Uterus (tissue), 4 donors: ENCODE data around the gene FADS3. TPM values are rescaled to one million over a fixed set of nuclear protein-coding genes. Genes with fewer than 3 reads are reported as not detected.
A peak's percentile ranks its signal among the peaks of the same experiment; 100 is the strongest.

Experiments used
- DNase-seq, 2 donors: peaks; one replicate each; pipeline ENCODE4 v3.0.0-alpha.2; 2019 to 2020
- H3K27ac ChIP-seq, 2 donors: fragments of 200-600 bp; sonication (generic); 1 replicate in 1 of 2; 2 replicates in 1 of 2; pipeline ENCODE4 v1.5.1; 2016 to 2018
- H3K27me3 ChIP-seq, 2 donors: fragments of 200-600 bp; sonication (generic); one replicate each; pipeline ENCODE4 v1.5.1; 2018 to 2019; ENCODE audit warnings: control low read depth in 1 of 2
- H3K36me3 ChIP-seq, 2 donors: fragments of 200-600 bp; sonication (generic); one replicate each; pipeline ENCODE4 v1.5.1; 2019; ENCODE audit warnings: control low read depth in 1 of 2
- H3K4me1 ChIP-seq, 2 donors: fragments of 200-600 bp; sonication (generic); one replicate each; pipeline ENCODE4 v1.5.1; 2018 to 2019; ENCODE audit warnings: control low read depth in 1 of 2
- H3K4me3 ChIP-seq, 2 donors: fragments of 200-600 bp; sonication (generic); 1 replicate in 1 of 2; 2 replicates in 1 of 2; pipeline ENCODE4 v1.5.1; 2018 to 2019; ENCODE audit warnings: mild to moderate bottlenecking in 1 of 2
- H3K9me3 ChIP-seq, 2 donors: fragments of 200-600 bp; sonication (generic); one replicate each; pipeline ENCODE4 v1.5.1; 2019; ENCODE audit warnings: control low read depth in 1 of 2
- POLR2A ChIP-seq, 2 donors: fragments of 450-650 bp; IDR thresholded peaks; one replicate each; pipeline ENCODE4 v1.6.1; 2016; ENCODE audit warnings: antibody characterized with exemption in 2 of 2, mild to moderate bottlenecking in 1 of 2, moderate library complexity in 1 of 2
- intact Hi-C: fragments of 100-400 bp; cut with DNase I; formaldehyde crosslinking; loops from one replicate; pipeline ENCODE4 v1.15.1; 2023; ENCODE audit warnings: low total_unique reads
- total RNA-seq, 4 donors: library from RNA; depleted of rRNA in 3 of 4; stranded (reverse); fragments of >200 nt in 3 of 4; gene quantifications; one replicate each; pipeline versions ENCODE4 v1.1.0 to v1.2.4, GENCODE V29; 2014 to 2023
- TF ChIP-seq, protein P1 (sequence below), 4 experiments: fragments of 200-600 bp in 2 of 4; fragments of 450-650 bp in 2 of 4; sonication (generic) in 2 of 4; IDR thresholded peaks; one replicate each; pipeline ENCODE4 v1.5.1; 2016 to 2019; ENCODE audit warnings: antibody characterized with exemption in 4 of 4, mild to moderate bottlenecking in 2 of 4, moderate library complexity in 1 of 4
- donor health status: DM: yes; HTN: yes; CAD: no.

The FADS3 gene
- total RNA-seq, 4 donors from 2014 or later: 18.2 to 74.6 (median 32.0) TPM

DNA sequence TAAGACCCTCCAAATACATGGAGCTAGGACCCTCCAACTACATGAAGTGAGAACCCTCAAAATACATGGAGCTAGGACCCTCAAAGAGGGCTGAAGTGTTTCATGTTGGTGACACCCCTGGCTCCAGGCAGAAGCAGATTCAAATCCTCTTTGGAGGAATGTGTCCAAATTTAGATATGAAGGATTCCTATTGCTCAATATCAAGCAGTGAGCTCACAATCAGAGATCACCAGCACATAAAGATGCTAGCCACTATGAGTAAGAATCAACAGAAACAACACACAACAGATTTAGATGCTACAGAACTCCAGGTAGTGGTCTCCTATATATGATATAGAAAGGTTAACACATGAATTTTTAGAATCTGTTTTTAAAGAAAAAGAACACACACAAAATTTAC is 37.3 kb upstream of the FADS3 start:
- Histone ChIP-seq H3K9me3 (no peaks in the 10 kb centered on the region), H3K4me1 (peaks cover 5 to 9% of the 10 kb centered on the region in 2 donors), H3K4me3 (no peak overlapping the region), H3K27ac (no peak overlapping the region), H3K27me3 (no peaks in the 10 kb centered on the region), H3K36me3 (no peaks in the 10 kb centered on the region)
- intact Hi-C loops: no loop called here
- no peak for DNase-seq
- TF ChIP-seq POLR2A (IDR thresholded peaks at IDR 0.05): no peak
- TF ChIP-seq, protein P1, sequence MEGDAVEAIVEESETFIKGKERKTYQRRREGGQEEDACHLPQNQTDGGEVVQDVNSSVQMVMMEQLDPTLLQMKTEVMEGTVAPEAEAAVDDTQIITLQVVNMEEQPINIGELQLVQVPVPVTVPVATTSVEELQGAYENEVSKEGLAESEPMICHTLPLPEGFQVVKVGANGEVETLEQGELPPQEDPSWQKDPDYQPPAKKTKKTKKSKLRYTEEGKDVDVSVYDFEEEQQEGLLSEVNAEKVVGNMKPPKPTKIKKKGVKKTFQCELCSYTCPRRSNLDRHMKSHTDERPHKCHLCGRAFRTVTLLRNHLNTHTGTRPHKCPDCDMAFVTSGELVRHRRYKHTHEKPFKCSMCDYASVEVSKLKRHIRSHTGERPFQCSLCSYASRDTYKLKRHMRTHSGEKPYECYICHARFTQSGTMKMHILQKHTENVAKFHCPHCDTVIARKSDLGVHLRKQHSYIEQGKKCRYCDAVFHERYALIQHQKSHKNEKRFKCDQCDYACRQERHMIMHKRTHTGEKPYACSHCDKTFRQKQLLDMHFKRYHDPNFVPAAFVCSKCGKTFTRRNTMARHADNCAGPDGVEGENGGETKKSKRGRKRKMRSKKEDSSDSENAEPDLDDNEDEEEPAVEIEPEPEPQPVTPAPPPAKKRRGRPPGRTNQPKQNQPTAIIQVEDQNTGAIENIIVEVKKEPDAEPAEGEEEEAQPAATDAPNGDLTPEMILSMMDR (IDR thresholded peaks at IDR 0.05): no peak

DNA sequence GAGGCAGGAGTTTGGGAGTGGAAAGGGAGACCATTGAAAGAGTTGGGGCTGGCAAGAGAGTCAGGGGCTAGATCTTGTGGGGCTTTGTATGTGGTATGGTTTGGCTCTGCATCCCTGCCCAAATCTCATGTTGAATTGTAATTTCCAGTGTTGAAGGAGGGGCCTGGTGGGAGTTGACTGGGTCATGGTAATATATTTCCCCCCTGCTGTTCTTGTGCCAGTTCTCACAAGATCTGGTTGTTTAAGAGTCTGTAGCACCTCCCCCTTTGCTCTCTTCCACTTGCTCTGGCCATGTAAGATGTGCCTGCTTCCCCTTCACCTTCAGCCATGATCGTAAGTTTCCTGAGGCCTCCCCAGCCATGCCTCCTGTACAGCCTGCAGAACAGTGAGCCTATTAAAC is 36.2 kb upstream of the FADS3 start:
- no peaks in the 10 kb centered on the region for H3K36me3 ChIP-seq
- no peak for TF ChIP-seq POLR2A (IDR thresholded peaks at IDR 0.05)
- TF ChIP-seq, protein P1 (IDR thresholded peaks at IDR 0.05): no peak
- H3K4me1 ChIP-seq: peaks cover 9 to 17% of the 10 kb centered on the region in 2 donors
- H3K9me3 ChIP-seq: no peaks in the 10 kb centered on the region
- DNase-seq: no peak
- no peaks in the 10 kb centered on the region for H3K27me3 ChIP-seq
- H3K4me3 ChIP-seq: no peak overlapping the region
- intact Hi-C loops: no loop called here
- H3K27ac ChIP-seq: no peak overlapping the region

DNA sequence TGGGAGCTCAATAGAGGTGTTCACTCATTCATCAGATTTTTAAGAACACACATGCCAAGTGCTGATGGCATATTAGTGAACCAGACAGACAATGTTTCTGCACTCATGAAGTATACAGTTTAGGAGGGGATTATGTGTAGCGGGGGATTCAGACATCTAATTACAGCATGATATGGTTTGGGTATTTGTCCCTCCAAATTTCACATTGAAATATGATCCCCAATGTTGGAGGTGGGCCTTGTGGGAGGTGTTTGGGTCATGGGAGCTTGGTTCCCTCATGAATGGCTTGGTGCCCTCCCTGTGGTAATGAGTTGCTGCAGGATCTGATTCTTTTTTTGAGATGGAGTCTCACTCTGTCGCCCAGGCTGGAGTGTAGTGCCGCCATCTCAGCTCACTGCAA is 34.9 kb upstream of the FADS3 start:
- Histone ChIP-seq H3K4me3 (no peak overlapping the region), H3K27me3 (no peaks in the 10 kb centered on the region), H3K36me3 (no peaks in the 10 kb centered on the region), H3K9me3 (no peaks in the 10 kb centered on the region), H3K4me1 (peaks cover 9 to 28% of the 10 kb centered on the region in 2 donors), H3K27ac (no peak overlapping the region)
- no peak for TF ChIP-seq POLR2A (IDR thresholded peaks at IDR 0.05)
- DNase-seq: no peak
- intact Hi-C loops: no loop called here

DNA sequence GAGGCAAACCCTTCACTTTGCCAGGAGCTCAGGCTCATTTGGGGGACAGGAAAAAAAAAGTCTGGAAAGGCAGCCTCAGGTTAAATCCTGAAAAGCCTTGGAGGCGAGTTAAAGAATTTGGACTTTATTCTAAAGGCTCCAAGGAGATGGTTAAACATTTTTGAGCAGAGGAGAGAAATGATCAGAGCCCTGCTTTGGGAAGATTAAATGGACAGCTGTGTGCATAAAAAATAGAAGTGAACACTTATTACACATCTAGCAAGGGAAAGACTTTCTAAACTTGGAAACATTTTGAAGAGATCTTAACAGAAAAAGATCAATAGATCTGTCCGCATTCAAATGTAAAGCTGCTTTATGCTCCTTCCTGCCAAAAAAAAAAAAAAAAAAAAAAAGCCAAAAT is 34.4 kb upstream of the FADS3 start:
- peak overlapping the region in 1 of 2 donors; percentile 95 for H3K27ac ChIP-seq
- DNase-seq: no peak
- intact Hi-C loops: no loop called here
- no peak for TF ChIP-seq POLR2A (IDR thresholded peaks at IDR 0.05)
- TF ChIP-seq, protein P1 (IDR thresholded peaks at IDR 0.05): no peak
- H3K4me3 ChIP-seq: no peak overlapping the region
- H3K4me1 ChIP-seq: peaks cover 9 to 28% of the 10 kb centered on the region in 2 donors
- H3K27me3 ChIP-seq: no peaks in the 10 kb centered on the region
- no peaks in the 10 kb centered on the region for H3K9me3 ChIP-seq
- H3K36me3 ChIP-seq: no peaks in the 10 kb centered on the region

DNA sequence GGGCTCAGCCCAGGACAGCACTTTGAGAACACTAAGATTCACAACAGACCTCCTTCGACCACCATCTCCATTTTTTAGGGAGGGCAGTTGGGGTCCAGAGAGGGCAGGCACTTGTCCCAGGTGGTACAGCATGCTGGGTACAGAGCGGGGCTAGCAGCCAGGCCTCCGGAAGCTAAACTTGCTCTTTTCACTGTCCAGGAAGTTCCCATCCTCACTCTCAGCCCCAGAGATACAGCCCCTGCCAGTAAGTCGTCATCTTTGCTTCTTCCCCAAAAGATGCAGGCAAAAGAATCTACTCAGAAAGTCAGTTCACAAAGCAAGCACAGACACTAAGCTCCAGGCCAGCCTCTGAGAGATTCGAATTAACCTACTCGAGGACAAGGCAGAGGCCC is 32.7 kb upstream of the FADS3 start:
- intact Hi-C loops: no loop called here
- peak in 1 of 2 donors; percentile 39 for DNase-seq
- peak overlapping the region; percentile 93 to 95 for H3K27ac ChIP-seq
- H3K4me1 ChIP-seq: peaks cover 9 to 28% of the 10 kb centered on the region in 2 donors
- H3K9me3 ChIP-seq: no peaks in the 10 kb centered on the region
- no peak overlapping the region for H3K4me3 ChIP-seq
- TF ChIP-seq POLR2A (IDR thresholded peaks at IDR 0.05): no peak
- TF ChIP-seq, protein P1 (IDR thresholded peaks at IDR 0.05): no peak
- no peaks in the 10 kb centered on the region for H3K36me3 ChIP-seq
- no peaks in the 10 kb centered on the region for H3K27me3 ChIP-seq
